GM23248 (cell line): ENCODE results near the gene LECT2.

Experiments
- EZH2 ChIP-seq: fragments of 200-600 bp; sonication (generic); IDR thresholded peaks from 2 replicates; pipeline ENCODE4 v1.6.1; 2018; ENCODE audit warnings: antibody characterized with exemption, mild to moderate bottlenecking; ENCODE audit not compliant: insufficient read depth, poor library complexity, severe bottlenecking
- EZH2phosphoT487 ChIP-seq: fragments of 200-600 bp; sonication (generic); IDR thresholded peaks from 2 replicates; pipeline ENCODE4 v1.6.1; 2018; ENCODE audit warnings: antibody characterized with exemption, moderate library complexity, mild to moderate bottlenecking, low read depth; ENCODE audit not compliant: insufficient read depth

DNA sequence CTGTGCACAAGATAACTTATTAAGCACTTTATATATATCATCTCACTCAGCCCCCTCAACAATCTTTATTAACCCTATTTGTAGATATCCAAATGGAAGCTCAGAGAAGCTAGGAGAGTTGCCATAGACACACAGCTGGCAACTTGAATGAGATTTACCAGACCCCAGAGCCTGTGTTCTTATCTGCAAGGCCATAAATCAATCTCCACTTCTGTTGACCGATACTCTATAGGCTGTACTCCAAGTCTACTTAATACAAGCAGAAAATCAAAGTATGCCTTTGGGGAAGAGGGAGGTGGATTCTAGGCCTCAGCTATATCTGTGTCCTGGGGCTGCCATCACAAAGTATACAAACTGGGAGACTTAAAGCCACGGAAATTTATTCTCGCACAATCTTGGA lies 53.1 kb downstream of the LECT2 start:
- TF ChIP-seq EZH2 (no peak), EZH2phosphoT487 (no peak)
